ENCODE results near the gene JCHAIN.

GRCh38 chr4:70614184-70614555, 52.1 kb downstream of the JCHAIN start:
- TF ChIP-seq CTCF (IDR thresholded peaks at IDR 0.05; ENCODE audit: low read length) (no peak), EZH2 (IDR thresholded peaks at IDR 0.05; ENCODE audit: borderline replicate concordance, low read length) (no peak)

Measured in OCI-LY1 (cell line).